GM12874 (cell line): ENCODE data around the gene FSTL4.

ENCODE experiments used
- CTCF ChIP-seq: IDR thresholded peaks from 2 replicates; pipeline ENCODE4 v1.5.1; 2011; ENCODE audit warnings: low read depth, mild to moderate bottlenecking, control low read depth, low read length, moderate library complexity; ENCODE audit not compliant: insufficient read depth

FSTL4 gene

GRCh38 chr5:133360693-133361472, 251.5 kb downstream of the FSTL4 start:
- no peak for TF ChIP-seq CTCF

- TF ChIP-seq CTCF = no peak
These were observed 252.5 kb downstream of the FSTL4 start for GRCh38 chr5:133359861-133360260.

- TF ChIP-seq CTCF = no peak
These were observed 254.1 kb downstream of the FSTL4 start for GRCh38 chr5:133358271-133358670.

- TF ChIP-seq CTCF = no peak
These were observed 254.6 kb downstream of the FSTL4 start for GRCh38 chr5:133357758-133358157.

- TF ChIP-seq CTCF = no peak
These were observed 255.3 kb downstream of the FSTL4 start for GRCh38 chr5:133356984-133357421.

GRCh38 chr5:133356396-133356983, 255.9 kb downstream of the FSTL4 start:
- TF ChIP-seq CTCF = no peak

GRCh38 chr5:133354323-133355185, 257.8 kb downstream of the FSTL4 start:
- no peak for TF ChIP-seq CTCF
